Measurements from ENCODE around the gene ZNF609.
A peak's percentile ranks its signal among the peaks of the same experiment; 100 is the strongest.

ZNF609 gene

DNA sequence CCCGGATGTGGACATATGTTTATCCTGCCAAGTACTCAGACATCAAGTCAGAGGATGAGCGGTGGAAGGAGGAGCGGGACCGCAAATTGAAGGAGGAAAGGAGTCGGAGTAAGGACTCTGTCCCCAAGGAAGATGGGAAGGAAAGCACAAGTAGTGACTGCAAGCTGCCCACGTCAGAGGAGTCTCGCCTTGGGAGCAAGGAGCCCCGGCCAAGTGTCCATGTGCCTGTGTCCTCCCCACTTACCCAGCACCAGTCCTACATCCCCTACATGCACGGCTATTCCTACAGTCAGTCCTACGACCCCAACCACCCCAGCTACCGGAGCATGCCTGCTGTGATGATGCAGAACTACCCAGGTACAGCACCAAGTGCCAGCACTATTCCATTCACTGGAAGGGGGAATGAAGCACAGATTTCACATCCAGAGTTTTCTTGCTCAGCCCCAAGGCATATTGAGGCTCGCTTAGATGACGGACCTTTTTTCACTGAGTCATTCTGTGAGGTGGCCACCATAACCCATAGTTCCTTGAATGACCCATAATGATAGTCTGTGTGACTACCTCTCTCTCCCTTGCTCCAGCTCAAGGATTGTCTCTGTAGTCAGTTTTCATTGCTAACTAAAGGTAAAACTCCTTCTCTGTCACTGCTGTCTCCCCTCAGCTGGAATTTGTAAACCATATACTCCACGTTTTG lies 217.9 kb downstream of the ZNF609 start:
- no peak overlapping the region for H3K4me3 ChIP-seq (ENCODE audit: low read depth, low read length)
- TF ChIP-seq, protein P1, sequence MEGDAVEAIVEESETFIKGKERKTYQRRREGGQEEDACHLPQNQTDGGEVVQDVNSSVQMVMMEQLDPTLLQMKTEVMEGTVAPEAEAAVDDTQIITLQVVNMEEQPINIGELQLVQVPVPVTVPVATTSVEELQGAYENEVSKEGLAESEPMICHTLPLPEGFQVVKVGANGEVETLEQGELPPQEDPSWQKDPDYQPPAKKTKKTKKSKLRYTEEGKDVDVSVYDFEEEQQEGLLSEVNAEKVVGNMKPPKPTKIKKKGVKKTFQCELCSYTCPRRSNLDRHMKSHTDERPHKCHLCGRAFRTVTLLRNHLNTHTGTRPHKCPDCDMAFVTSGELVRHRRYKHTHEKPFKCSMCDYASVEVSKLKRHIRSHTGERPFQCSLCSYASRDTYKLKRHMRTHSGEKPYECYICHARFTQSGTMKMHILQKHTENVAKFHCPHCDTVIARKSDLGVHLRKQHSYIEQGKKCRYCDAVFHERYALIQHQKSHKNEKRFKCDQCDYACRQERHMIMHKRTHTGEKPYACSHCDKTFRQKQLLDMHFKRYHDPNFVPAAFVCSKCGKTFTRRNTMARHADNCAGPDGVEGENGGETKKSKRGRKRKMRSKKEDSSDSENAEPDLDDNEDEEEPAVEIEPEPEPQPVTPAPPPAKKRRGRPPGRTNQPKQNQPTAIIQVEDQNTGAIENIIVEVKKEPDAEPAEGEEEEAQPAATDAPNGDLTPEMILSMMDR (IDR thresholded peaks at IDR 0.05; ENCODE audit: control insufficient read depth, extremely low read depth, insufficient read depth): no peak
- no peak for DNase-seq (ENCODE audit: low read depth)

DNA sequence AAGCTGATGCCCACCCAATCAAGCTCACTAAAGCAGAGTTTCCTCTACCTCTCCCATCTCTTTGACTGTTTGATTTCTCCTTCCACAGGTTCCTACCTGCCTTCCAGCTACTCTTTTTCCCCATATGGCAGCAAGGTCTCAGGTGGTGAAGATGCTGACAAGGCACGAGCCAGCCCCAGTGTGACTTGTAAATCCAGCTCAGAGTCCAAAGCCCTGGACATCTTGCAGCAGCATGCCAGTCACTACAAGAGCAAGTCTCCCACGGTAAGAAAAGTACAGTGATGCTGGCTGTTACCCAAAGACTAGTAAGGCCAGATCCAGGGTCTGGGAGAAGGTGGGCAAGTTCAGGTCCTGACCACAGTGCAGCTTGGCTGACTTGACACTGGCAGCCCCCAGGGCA lies 219.7 kb downstream of the ZNF609 start:
- H3K4me3 ChIP-seq (ENCODE audit: low read depth, low read length): no peak overlapping the region
- DNase-seq (ENCODE audit: low read depth): no peak
- TF ChIP-seq, protein P1 (IDR thresholded peaks at IDR 0.05; ENCODE audit: control insufficient read depth, extremely low read depth, insufficient read depth): no peak

DNA sequence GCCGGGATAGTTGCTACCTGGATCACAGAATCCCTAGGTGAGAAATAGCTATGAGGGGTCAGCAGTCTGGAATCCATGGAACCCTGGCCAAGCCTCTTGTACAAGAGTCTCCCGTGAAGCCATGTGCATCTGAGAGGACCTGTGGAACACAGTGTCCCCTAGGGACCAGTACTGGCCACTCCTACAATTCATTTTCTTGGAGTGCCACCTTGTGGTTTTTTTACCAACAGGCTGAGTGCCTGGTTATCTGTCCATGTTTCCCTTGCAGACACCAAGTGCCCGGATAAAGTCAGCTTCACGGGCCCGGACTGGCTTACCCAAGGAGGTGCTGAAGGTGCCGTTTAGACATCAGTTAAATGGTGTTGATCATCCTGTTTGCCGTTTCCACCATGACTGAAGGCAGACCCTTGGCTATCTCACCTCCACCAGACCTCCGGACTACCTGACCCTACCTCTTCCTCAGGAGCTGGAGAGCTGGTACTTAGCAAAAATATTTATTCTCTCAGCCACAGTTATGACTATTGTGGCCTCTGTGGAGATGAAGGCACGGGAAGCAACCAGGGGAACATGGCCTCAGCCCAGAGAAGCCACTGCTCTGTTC lies 221.1 kb downstream of the ZNF609 start:
- no peak overlapping the region for H3K4me3 ChIP-seq (ENCODE audit: low read depth, low read length)
- TF ChIP-seq, protein P1 (IDR thresholded peaks at IDR 0.05; ENCODE audit: control insufficient read depth, extremely low read depth, insufficient read depth): peak; percentile 91
- peak; percentile 61 for DNase-seq (ENCODE audit: low read depth)

- no peak overlapping the region for H3K4me3 ChIP-seq (ENCODE audit: low read depth, low read length)
- TF ChIP-seq, protein P1 (IDR thresholded peaks at IDR 0.05; ENCODE audit: control insufficient read depth, extremely low read depth, insufficient read depth): no peak
- no peak for DNase-seq (ENCODE audit: low read depth)
Measured at GRCh38 chr15:64682255-64682654, 221.9 kb downstream of the ZNF609 start.

GRCh38 chr15:64683378-64683777 lies 223.0 kb downstream of the ZNF609 start:
- no peak overlapping the region for H3K4me3 ChIP-seq (ENCODE audit: low read depth, low read length)
- TF ChIP-seq, protein P1 (IDR thresholded peaks at IDR 0.05; ENCODE audit: control insufficient read depth, extremely low read depth, insufficient read depth): no peak

DNA sequence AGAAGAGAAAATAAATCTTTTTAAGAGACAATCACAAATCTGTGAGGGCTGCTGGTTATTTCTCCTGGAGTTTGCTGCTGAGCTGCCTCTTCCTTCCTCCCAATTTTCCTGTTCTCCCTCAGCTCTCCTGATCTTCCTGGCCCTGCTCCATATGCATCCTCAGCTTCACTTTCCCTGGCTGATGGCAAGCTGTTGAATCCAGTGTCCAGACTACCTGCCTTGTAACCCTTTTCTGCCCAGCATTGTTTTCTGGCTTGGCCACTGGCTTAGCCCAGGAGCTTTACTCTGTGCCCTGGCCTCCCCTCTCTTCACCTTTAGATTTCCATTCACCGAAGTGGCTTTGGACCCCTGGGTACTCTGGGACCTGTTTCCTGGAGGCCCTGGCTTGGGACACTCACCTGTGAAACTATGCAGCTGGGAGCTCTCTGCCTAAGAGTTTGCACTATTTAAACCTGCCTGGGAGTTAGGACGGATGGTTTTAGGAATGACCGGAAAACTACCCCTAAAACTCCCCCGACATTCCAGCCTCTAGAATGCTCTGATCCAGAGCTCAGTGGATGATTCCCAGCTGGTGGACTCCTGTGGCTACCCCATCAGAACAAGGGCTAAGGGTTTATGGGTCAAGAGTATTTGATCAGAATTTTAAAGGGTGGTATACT lies 225.0 kb downstream of the ZNF609 start:
- no peak for DNase-seq (ENCODE audit: low read depth)
- no peak overlapping the region for H3K4me3 ChIP-seq (ENCODE audit: low read depth, low read length)
- TF ChIP-seq, protein P1 (IDR thresholded peaks at IDR 0.05; ENCODE audit: control insufficient read depth, extremely low read depth, insufficient read depth): no peak

More at GRCh38 chr15:64683378-64683777, 223.0 kb downstream of the ZNF609 start:
- no peak for DNase-seq (ENCODE audit: low read depth)
